ENCODE results near the gene EXOC6. TPM values are rescaled to one million over a fixed set of nuclear protein-coding genes. Genes with fewer than 3 reads are reported as not detected.
"Not testable (repeated sequence)": the region's sequence is repeated elsewhere in the genome, so short reads cannot be mapped to it uniquely, and the experiment has no call there.

EXOC6 gene
- total and polyA plus RNA-seq, 4 experiments from 2014 or later: 4.3 to 11.4 (median 10.9) TPM

GRCh38 chr10:92923416-92923815 lies 75.1 kb downstream of the EXOC6 start:
- Histone ChIP-seq H3K36me3 (ENCODE audit: insufficient read depth, low read length) (no peaks in the 10 kb centered on the region), H3K9me3 (ENCODE audit: control insufficient read depth in 1 of 2, low read length in 2 of 2) (peaks cover 0 to 6% of the 10 kb centered on the region in 2 donors), H3K27me3 (ENCODE audit: insufficient read depth, low read length) (no peaks in the 10 kb centered on the region), H3K4me1 (ENCODE audit: insufficient read depth, low read length) (no peaks in the 10 kb centered on the region), H3K4me3 (ENCODE audit: low read length in 2 of 2) (no peak overlapping the region), H3K27ac (ENCODE audit: low read depth, low read length) (no peak overlapping the region)
- peaks cover 0 to 6% (median 4%) of the 10 kb centered on the region in 8 donors for H3K9me3 Mint-ChIP-seq
- ChIA-PET POLR2A (ENCODE audit: partially characterized antibody) (no interaction called here), CTCF (ENCODE audit: partially characterized antibody) (interaction anchor here (1.1 kb wide), 1 partner anchor 10 kb away, joined by 3 read pairs; no protein-coding TSS in a partner anchor)
- no peak overlapping the region for H3K27ac Mint-ChIP-seq
- H3K4me3 Mint-ChIP-seq: no peak overlapping the region
- intact Hi-C loops (cut with micrococcal nuclease): no loop called here
- DNase-seq: no peak
- no peaks in the 10 kb centered on the region for H3K27me3 Mint-ChIP-seq
- no peaks in the 10 kb centered on the region for H3K4me1 Mint-ChIP-seq
- peaks cover 17 to 28% of the 10 kb centered on the region in 2 donors for H3K36me3 Mint-ChIP-seq

- Histone ChIP-seq H3K4me1 (ENCODE audit: insufficient read depth, low read length) (no peaks in the 10 kb centered on the region), H3K27me3 (ENCODE audit: insufficient read depth, low read length) (no peaks in the 10 kb centered on the region), H3K9me3 (ENCODE audit: control insufficient read depth in 1 of 2, low read length in 2 of 2) (no peaks in the 10 kb centered on the region), H3K36me3 (ENCODE audit: insufficient read depth, low read length) (no peaks in the 10 kb centered on the region), H3K27ac (ENCODE audit: low read depth, low read length) (no peak overlapping the region), H3K4me3 (ENCODE audit: low read length in 2 of 2) (no peak overlapping the region)
- H3K27me3 Mint-ChIP-seq: no peaks in the 10 kb centered on the region
- H3K27ac Mint-ChIP-seq: no peak overlapping the region
- H3K4me3 Mint-ChIP-seq: no peak overlapping the region
- ChIA-PET CTCF (ENCODE audit: partially characterized antibody) (no interaction called here), POLR2A (ENCODE audit: partially characterized antibody) (no interaction called here)
- H3K36me3 Mint-ChIP-seq: peaks cover 26 to 27% of the 10 kb centered on the region in 2 donors
- no peaks in the 10 kb centered on the region for H3K9me3 Mint-ChIP-seq
- no peak for DNase-seq
- intact Hi-C loops (cut with micrococcal nuclease): no loop called here
- no peaks in the 10 kb centered on the region for H3K4me1 Mint-ChIP-seq
These were observed 81.6 kb downstream of the EXOC6 start for GRCh38 chr10:92929896-92930295.

GRCh38 chr10:92931597-92931996 lies 83.3 kb downstream of the EXOC6 start:
- no peak for DNase-seq
- Histone ChIP-seq H3K27ac (ENCODE audit: low read depth, low read length) (no peak overlapping the region), H3K36me3 (ENCODE audit: insufficient read depth, low read length) (no peaks in the 10 kb centered on the region), H3K4me3 (ENCODE audit: low read length in 2 of 2) (no peak overlapping the region), H3K9me3 (ENCODE audit: control insufficient read depth in 1 of 2, low read length in 2 of 2) (no peaks in the 10 kb centered on the region), H3K4me1 (ENCODE audit: insufficient read depth, low read length) (no peaks in the 10 kb centered on the region), H3K27me3 (ENCODE audit: insufficient read depth, low read length) (no peaks in the 10 kb centered on the region)
- intact Hi-C loops (cut with micrococcal nuclease): no loop called here
- no peak overlapping the region for H3K27ac Mint-ChIP-seq
- no peaks in the 10 kb centered on the region for H3K27me3 Mint-ChIP-seq
- H3K4me1 Mint-ChIP-seq: no peaks in the 10 kb centered on the region
- H3K9me3 Mint-ChIP-seq: no peaks in the 10 kb centered on the region
- POLR2A ChIA-PET (ENCODE audit: partially characterized antibody): no interaction called here
- peaks cover 27 to 29% of the 10 kb centered on the region in 2 donors for H3K36me3 Mint-ChIP-seq
- CTCF ChIA-PET (ENCODE audit: partially characterized antibody): no interaction called here
- H3K4me3 Mint-ChIP-seq: no peak overlapping the region

DNA sequence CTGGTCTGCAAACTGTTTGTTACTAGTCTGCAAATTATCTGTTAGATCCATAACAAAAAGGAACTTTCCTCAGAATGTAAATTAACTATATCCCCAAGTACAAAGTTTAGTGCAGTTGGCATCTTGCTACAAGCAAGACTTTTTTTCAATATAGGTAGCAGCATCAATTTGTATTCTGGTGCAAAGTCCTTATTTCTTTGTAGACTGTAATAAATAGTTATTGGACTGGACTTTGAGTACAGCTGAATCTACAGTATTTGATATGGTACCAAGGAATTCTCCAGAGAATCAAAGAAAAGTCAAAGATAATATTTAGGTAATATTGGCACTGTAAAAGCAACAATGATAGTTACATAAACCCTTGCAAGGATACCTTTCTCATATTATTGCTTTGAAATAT lies 89.6 kb downstream of the EXOC6 start:
- ChIA-PET POLR2A (ENCODE audit: partially characterized antibody) (no interaction called here), CTCF (ENCODE audit: partially characterized antibody) (no interaction called here)
- Mint-ChIP-seq H3K9me3 (no peaks in the 10 kb centered on the region), H3K36me3 (peaks cover 2 to 7% of the 10 kb centered on the region in 2 donors), H3K27me3 (no peaks in the 10 kb centered on the region), H3K4me3 (no peak overlapping the region), H3K27ac (no peak overlapping the region), H3K4me1 (no peaks in the 10 kb centered on the region)
- Histone ChIP-seq H3K36me3 (ENCODE audit: insufficient read depth, low read length) (no peaks in the 10 kb centered on the region), H3K27ac (ENCODE audit: low read depth, low read length) (no peak overlapping the region), H3K27me3 (ENCODE audit: insufficient read depth, low read length) (no peaks in the 10 kb centered on the region), H3K9me3 (ENCODE audit: control insufficient read depth in 1 of 2, low read length in 2 of 2) (no peaks in the 10 kb centered on the region), H3K4me1 (ENCODE audit: insufficient read depth, low read length) (peaks cover 6% of the 10 kb centered on the region), H3K4me3 (ENCODE audit: low read length in 2 of 2) (no peak overlapping the region)
- no peak for DNase-seq
- intact Hi-C loops (cut with micrococcal nuclease): no loop called here

DNA sequence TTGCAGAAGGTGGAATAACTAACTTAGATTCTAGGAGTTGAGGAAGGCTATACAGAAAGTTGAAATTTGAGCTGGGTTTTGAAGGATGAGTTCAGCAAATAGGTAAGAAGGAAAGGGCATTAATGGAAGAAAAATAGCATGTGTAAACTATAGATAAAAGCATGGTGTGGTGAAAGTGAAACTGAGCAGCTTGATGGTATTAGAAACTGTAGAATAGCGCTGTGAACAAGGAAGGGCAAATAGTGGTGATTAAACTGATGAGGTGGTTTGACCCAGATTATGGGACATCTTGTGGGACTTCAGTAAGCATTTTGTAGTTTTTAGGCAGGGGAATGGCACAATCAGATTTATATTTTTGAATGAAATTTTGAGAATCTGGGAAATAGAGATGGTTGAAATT lies 90.5 kb downstream of the EXOC6 start:
- Histone ChIP-seq H3K4me1 (ENCODE audit: insufficient read depth, low read length) (peaks cover 6% of the 10 kb centered on the region), H3K9me3 (ENCODE audit: control insufficient read depth in 1 of 2, low read length in 2 of 2) (no peaks in the 10 kb centered on the region), H3K27me3 (ENCODE audit: insufficient read depth, low read length) (no peaks in the 10 kb centered on the region), H3K36me3 (ENCODE audit: insufficient read depth, low read length) (no peaks in the 10 kb centered on the region), H3K27ac (ENCODE audit: low read depth, low read length) (no peak overlapping the region), H3K4me3 (ENCODE audit: low read length in 2 of 2) (no peak overlapping the region)
- POLR2A ChIA-PET (ENCODE audit: partially characterized antibody): no interaction called here
- intact Hi-C loops (cut with micrococcal nuclease): no loop called here
- no peak overlapping the region for H3K4me3 Mint-ChIP-seq
- DNase-seq: peak in 1 of 5 donors; percentile 0
- H3K4me1 Mint-ChIP-seq: no peaks in the 10 kb centered on the region
- CTCF ChIA-PET (ENCODE audit: partially characterized antibody): no interaction called here
- no peaks in the 10 kb centered on the region for H3K27me3 Mint-ChIP-seq
- H3K27ac Mint-ChIP-seq: no peak overlapping the region
- H3K36me3 Mint-ChIP-seq: peaks cover 6 to 10% of the 10 kb centered on the region in 2 donors
- no peaks in the 10 kb centered on the region for H3K9me3 Mint-ChIP-seq

- Histone ChIP-seq H3K27me3 (ENCODE audit: insufficient read depth, low read length) (no peaks in the 10 kb centered on the region), H3K36me3 (ENCODE audit: insufficient read depth, low read length) (peaks cover 2% of the 10 kb centered on the region), H3K9me3 (ENCODE audit: control insufficient read depth in 1 of 2, low read length in 2 of 2) (no peaks in the 10 kb centered on the region), H3K27ac (ENCODE audit: low read depth, low read length) (no peak overlapping the region), H3K4me1 (ENCODE audit: insufficient read depth, low read length) (peaks cover 6% of the 10 kb centered on the region), H3K4me3 (ENCODE audit: low read length in 2 of 2) (no peak overlapping the region)
- Mint-ChIP-seq H3K9me3 (no peaks in the 10 kb centered on the region), H3K27me3 (no peaks in the 10 kb centered on the region), H3K4me1 (no peaks in the 10 kb centered on the region), H3K27ac (no peak overlapping the region), H3K4me3 (no peak overlapping the region), H3K36me3 (peaks cover 21 to 25% of the 10 kb centered on the region in 2 donors)
- intact Hi-C loops (cut with micrococcal nuclease): no loop called here
- ChIA-PET CTCF (ENCODE audit: partially characterized antibody) (interaction anchor here (1.2 kb wide), 1 partner anchor 23 kb away, joined by 3 read pairs; no protein-coding TSS in a partner anchor), POLR2A (ENCODE audit: partially characterized antibody) (no interaction called here)
- no peak for DNase-seq
These were observed 93.9 kb downstream of the EXOC6 start for GRCh38 chr10:92942226-92942625.

GRCh38 chr10:92946491-92946890 lies 98.2 kb downstream of the EXOC6 start:
- no peaks in the 10 kb centered on the region for H3K4me1 Mint-ChIP-seq
- peaks cover 12% of the 10 kb centered on the region for H3K36me3 ChIP-seq (ENCODE audit: insufficient read depth, low read length)
- H3K36me3 Mint-ChIP-seq: peaks cover 47 to 48% of the 10 kb centered on the region in 2 donors
- H3K9me3 ChIP-seq (ENCODE audit: control insufficient read depth in 1 of 2, low read length in 2 of 2): no peaks in the 10 kb centered on the region
- DNase-seq: no peak
- no peaks in the 10 kb centered on the region for H3K27me3 Mint-ChIP-seq
- no peak overlapping the region for H3K4me3 ChIP-seq (ENCODE audit: low read length in 2 of 2)
- peaks cover 0 to 7% (median 0%) of the 10 kb centered on the region in 8 donors for H3K9me3 Mint-ChIP-seq
- no peaks in the 10 kb centered on the region for H3K27me3 ChIP-seq (ENCODE audit: insufficient read depth, low read length)
- H3K4me3 Mint-ChIP-seq: no peak overlapping the region
- ChIA-PET POLR2A (ENCODE audit: partially characterized antibody) (no interaction called here), CTCF (ENCODE audit: partially characterized antibody) (no interaction called here)
- intact Hi-C loops (cut with micrococcal nuclease): no loop called here
- peak overlapping the region in 1 of 7 donors; percentile 2 for H3K27ac Mint-ChIP-seq
- no peak overlapping the region for H3K27ac ChIP-seq (ENCODE audit: low read depth, low read length)
- H3K4me1 ChIP-seq (ENCODE audit: insufficient read depth, low read length): no peaks in the 10 kb centered on the region

GRCh38 chr10:92952573-92952972 lies 104.3 kb downstream of the EXOC6 start:
- POLR2A ChIA-PET (ENCODE audit: partially characterized antibody); H3K4me3 Mint-ChIP-seq; H3K27ac ChIP-seq (ENCODE audit: low read depth, low read length); H3K27me3 Mint-ChIP-seq; DNase-seq; CTCF ChIA-PET (ENCODE audit: partially characterized antibody); H3K9me3 ChIP-seq (ENCODE audit: control insufficient read depth in 1 of 2, low read length in 2 of 2); H3K4me1 ChIP-seq (ENCODE audit: insufficient read depth, low read length); H3K4me1 Mint-ChIP-seq; H3K9me3 Mint-ChIP-seq; intact Hi-C loops (cut with micrococcal nuclease); H3K27me3 ChIP-seq (ENCODE audit: insufficient read depth, low read length); H3K27ac Mint-ChIP-seq; H3K4me3 ChIP-seq (ENCODE audit: low read length in 2 of 2): not testable (repeated sequence)
- peaks cover 12% of the 10 kb centered on the region for H3K36me3 ChIP-seq (ENCODE audit: insufficient read depth, low read length)
- H3K36me3 Mint-ChIP-seq: peaks cover 34 to 45% of the 10 kb centered on the region in 2 donors
